GM12865 (cell line): ENCODE results near the gene RGS19.

ENCODE experiments used
- DNase-seq: peaks from one replicate; pipeline ENCODE4 v3.0.0; 2010; ENCODE audit warnings: low read depth
- H3K4me3 ChIP-seq: 2 replicates; pipeline ENCODE4 v1.5.1; 2011; ENCODE audit warnings: mild to moderate bottlenecking, low read depth, low read length, control low read depth
- TF ChIP-seq, protein P1 (sequence below): IDR thresholded peaks from 2 replicates; pipeline ENCODE4 v1.5.1; 2011; ENCODE audit warnings: low read length, control low read depth, low read depth, inconsistent platforms; ENCODE audit not compliant: insufficient read depth; ENCODE audit errors: missing control alignments

RGS19 gene

DNA sequence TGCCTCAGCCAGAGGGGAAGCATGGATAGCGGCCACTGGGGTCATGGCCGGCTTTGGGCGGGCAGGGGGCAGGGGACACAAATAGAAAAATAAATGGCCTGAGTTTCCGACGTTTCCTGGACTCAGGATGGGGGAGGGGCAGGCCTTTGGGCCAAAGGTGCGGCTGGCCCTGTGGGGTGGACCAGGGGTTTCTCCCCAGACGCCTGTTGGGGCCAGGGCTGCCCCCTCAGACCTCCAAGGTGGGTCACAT, 22.8 kb downstream of the RGS19 start:
- H3K4me3 ChIP-seq: no peak overlapping the region
- TF ChIP-seq, protein P1, sequence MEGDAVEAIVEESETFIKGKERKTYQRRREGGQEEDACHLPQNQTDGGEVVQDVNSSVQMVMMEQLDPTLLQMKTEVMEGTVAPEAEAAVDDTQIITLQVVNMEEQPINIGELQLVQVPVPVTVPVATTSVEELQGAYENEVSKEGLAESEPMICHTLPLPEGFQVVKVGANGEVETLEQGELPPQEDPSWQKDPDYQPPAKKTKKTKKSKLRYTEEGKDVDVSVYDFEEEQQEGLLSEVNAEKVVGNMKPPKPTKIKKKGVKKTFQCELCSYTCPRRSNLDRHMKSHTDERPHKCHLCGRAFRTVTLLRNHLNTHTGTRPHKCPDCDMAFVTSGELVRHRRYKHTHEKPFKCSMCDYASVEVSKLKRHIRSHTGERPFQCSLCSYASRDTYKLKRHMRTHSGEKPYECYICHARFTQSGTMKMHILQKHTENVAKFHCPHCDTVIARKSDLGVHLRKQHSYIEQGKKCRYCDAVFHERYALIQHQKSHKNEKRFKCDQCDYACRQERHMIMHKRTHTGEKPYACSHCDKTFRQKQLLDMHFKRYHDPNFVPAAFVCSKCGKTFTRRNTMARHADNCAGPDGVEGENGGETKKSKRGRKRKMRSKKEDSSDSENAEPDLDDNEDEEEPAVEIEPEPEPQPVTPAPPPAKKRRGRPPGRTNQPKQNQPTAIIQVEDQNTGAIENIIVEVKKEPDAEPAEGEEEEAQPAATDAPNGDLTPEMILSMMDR: no peak
- no peak for DNase-seq

DNA sequence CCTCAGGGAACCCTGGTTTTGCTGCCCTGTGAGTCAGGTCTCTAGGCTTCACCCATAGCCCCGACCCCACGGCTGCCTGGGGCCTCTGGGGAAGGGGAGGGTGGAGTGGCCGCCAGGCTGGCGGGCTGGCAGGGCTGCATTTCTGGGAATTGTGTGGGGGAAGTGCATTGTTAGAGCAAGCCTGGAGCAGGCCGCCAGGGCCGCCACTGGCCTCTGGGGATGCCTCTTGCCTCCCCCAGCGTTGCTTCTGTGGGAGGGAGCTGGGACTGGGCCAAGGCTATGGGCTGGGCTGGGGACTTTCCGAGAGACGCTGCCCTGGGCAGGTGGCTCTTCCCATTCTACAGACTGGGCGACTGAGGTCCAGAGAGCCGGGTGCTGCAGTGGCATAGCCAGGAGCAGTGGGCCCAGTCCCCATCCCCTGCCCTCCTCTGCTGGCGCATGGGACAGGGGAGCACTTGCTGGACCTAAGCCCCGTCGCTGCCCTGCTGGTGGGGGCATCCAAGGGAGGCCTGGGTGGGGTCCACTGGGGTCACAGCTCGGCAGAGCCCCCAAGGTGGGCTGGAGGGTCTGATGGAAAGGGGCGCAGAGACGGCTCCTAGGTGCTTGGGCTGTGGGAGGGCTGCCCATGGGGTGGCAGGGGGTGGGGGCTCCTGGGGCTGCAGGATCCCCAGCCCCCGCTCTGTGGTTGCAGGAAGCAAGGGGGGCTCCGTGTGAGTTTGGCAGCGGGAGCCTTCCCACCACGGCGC, 23.3 kb downstream of the RGS19 start:
- TF ChIP-seq, protein P1: no peak
- H3K4me3 ChIP-seq: no peak overlapping the region
- DNase-seq: peak; percentile 40

DNA sequence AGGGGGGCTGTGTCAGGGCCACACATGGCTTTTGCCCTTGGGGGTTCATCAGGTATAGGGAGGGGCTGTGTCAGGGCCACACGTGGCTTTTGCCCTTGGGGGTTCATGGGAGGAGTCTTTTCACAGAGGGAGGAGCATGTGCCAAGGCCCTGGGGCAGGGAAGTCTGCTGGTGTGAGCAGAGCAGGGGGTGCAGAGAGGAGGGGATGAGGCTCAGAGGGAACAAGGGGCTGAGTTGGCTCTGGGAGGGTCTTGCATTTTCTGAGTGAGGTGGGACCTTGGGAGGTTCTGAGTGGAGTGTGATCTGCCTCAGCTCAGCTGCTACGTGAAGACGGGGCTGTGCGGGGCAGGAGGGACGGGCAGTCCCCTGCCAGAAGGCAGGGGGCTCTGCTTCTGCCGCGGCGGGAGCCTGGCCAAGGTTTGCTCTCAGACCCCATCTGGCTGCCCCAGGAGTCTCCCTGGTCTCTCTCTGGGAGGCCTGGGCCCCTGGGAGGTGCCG, 23.9 kb downstream of the RGS19 start:
- H3K4me3 ChIP-seq: no peak overlapping the region
- DNase-seq: no peak
- TF ChIP-seq, protein P1: no peak

DNA sequence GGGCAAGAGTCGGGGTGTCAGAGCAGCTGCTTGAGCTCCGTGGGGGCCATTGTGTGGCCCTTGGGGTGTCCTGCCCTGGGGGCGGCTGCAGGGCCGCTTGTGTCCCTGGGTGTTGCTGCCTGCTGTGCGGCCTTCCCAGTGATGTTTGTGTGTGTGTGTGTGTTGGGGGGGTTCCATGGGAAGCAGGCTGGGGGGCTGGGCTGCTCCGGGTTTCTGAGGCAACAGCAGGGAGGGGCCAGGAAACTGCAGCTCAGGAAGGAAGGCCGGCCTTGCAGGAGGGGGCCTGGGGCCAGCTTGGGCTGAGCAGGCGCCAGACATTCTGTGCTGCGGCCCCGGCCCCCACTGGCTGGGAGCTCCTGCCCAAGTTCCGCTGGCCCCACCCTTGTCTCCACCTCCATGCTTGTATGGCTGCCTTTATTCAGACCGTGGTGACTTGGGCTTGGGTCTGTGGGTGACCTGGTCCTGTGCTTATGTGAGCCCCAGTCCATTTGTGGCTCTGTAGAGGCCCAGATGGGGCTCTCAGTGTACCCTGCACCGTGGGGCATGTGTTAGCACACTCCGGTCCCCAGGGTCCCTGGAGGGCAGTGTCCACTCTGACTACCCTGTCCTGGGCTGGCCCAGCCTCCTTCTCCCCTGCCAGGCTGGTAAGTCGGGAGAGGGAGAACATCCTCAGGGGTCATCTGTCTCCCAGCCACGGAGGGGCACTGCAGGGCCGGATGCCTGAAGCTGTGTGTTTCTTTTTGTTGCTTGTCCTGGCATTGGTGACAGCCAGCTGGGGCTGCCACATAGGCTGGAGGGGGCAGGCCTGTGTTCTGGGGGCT, 25.3 kb downstream of the RGS19 start:
- TF ChIP-seq, protein P1: peak; percentile 21
- DNase-seq: no peak
- H3K4me3 ChIP-seq: no peak overlapping the region

DNA sequence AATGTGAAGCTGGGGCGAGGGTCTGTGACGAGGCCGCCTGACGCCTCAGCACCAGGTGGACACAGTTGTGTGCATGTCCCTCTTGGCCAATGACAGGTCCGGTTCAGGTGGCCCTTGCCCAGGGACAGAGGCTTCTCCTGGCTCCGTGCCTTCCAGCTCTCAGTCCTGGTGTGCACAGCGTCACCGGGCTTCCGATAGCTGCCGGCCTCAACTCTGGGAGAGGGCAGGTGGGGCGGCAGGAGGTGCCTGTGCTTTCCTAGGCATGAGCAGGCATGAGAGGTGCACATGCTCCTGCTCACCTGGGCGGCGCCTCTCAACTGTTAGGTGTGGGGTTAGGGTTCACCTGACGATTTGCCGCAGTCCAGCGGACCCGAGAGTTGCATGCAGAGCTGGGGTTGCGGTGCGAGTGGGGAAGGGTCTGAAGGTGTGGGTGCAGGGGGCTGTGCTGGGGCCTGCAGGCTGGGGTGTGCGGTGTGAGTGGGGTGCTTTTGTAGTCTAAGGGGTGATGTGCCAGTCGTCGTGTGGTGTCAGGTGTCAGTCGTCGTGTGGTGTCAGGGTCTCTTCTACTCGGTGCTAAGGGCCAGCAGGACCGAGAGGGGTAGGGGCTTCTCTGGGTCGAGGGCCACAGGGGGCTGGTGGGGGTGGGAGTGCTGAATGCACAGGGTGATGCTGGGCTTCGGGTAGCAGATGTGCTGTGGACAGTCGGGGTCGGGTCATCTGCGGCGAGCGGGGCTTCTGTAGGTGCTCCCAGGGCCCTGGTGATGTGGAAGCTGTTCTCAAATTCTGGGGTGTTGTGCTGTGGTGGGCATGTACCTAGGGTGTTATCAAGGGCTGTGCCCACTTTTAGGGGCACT, 26.1 kb downstream of the RGS19 start:
- DNase-seq: no peak
- H3K4me3 ChIP-seq: no peak overlapping the region
- TF ChIP-seq, protein P1: no peak

DNA sequence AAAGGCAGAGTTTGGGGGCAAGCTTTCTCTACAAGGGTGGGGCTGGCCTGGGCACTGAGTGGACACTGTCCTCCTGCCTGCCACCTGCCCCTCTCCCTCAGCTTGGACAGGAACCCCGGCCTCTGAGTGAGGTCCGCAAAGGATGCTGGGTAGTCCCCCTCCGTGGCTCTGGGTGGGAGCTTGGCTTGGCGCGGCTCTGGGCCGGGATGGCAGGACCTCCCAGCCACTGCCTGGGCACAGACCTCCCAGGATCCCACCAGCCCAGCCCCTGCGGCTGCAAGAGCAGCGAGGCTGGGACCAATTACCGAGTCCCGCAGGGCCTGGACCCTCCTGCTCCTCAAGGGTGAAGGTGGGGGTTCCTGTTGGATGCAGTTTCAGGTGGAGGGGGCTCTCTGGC, 27.0 kb downstream of the RGS19 start:
- H3K4me3 ChIP-seq: no peak overlapping the region
- DNase-seq: no peak
- TF ChIP-seq, protein P1: no peak
